ENCODE data around the gene CCDC88B.
A peak's percentile ranks its signal among the peaks of the same experiment; 100 is the strongest.
"Not testable (repeated sequence)": the region's sequence is repeated elsewhere in the genome, so short reads cannot be mapped to it uniquely, and the experiment has no call there.

CCDC88B gene

GRCh38 chr11:64303109-64304031, 36.6 kb upstream of the CCDC88B start:
- no peak for DNase-seq
- intact Hi-C loops (cut with DNase I): loop anchor here (2.0 kb wide), 1 partner anchor 33 kb away; no protein-coding TSS in a partner anchor

DNA sequence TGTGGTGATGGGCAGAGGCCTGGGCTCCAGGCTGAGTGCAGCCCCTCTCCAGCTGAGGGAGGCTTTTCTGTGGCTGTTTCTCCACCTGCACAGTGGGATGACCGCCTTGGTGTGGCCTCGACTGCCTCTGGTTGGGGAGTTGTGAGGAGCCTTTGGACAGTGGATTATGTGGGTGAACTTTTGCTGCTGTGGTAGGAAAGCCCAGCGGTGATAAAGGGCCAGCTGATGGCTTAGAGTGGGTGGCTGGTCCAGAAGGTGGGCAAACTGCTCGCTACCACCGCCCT, 36.0 kb upstream of the CCDC88B start:
- intact Hi-C loops (cut with DNase I): loop anchor here (2.0 kb wide), 1 partner anchor 33 kb away; no protein-coding TSS in a partner anchor
- no peak for DNase-seq

DNA sequence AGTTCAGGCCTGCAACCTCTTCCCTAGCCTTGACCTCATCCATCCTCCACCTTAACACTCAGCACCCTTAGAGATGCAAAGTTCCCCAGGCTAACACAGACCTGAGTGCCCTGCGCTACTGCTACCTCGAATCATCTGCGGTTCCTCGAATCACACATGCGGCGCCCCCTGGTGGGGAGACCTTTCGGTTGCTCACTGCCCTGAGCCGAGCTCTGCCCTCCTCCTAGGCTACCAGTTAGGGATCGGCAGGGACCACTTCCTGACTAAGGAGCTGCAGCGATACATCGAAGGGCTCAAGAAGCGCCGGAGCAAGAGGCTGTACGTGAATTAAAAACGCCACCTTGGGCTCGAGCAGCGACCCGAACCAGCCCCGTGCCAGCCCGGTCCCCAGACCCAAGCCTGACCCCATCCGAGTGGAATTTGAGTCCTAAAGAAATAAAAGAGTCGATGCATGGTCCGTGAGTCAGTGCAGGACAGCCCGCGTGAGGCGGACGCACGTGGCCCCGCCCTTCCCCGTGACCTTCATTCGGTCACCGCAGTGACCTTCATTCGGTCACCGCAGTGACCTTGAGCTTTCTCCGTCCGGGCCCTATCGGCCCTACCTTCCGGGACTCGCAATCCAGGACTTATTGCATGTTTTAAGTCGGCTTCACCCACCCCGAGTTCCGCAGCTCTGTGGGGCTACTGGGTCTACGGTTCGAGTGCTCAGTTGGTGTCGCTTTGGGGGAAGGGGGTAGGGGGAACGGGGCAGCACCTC, 35.5 kb upstream of the CCDC88B start:
- intact Hi-C loops (cut with DNase I): loop anchor here (2.0 kb wide), 1 partner anchor 34 kb away; no protein-coding TSS in a partner anchor
- DNase-seq: peak; percentile 91 to 99 (median 96)

DNA sequence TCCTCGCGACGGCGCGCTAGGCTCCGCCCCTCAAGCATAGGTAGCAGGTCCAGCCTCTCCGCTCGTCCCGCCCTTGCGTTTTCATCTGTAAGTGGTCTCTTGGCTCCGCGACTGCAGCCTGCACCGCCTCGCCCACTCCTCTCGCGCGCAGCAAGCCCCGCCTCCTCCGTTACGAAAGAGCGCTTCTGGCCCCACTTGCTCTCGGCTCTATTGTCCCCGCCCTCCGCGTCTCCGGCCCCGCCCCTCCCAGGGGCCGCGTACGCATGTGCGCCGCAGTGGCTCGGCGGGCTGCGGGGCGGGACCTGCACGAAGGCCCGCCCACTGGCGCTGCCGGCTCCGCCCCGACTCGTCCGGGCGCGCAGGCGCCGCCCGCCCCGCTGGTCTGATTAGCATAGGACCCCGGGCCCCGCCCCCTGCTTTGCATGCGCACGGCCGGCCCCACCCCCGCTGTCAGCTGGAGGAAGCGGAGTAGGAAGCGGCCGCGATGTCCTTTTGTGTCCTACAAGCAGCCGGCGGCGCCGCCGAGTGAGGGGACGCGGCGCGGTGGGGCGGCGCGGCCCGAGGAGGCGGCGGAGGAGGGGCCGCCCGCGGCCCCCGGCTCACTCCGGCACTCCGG, 34.8 kb upstream of the CCDC88B start, which contains the start of gene ESRRA:
TSS of gene ESRRA (plus strand) at position 450 of the 616 bp plus-strand sequence. CDS start 1,656 bp downstream, outside the sequence.
- DNase-seq: peak; percentile 98 to 100 (median 100)
- intact Hi-C loops (cut with DNase I): loop anchor here (2.0 kb wide), 1 partner anchor 34 kb away; no protein-coding TSS in a partner anchor

- peak; percentile 46 to 82 (median 64) for DNase-seq
- intact Hi-C loops (cut with DNase I): loop anchor here (2.0 kb wide), 1 partner anchor 35 kb away; no protein-coding TSS in a partner anchor
Measured at GRCh38 chr11:64305691-64306562, 34.1 kb upstream of the CCDC88B start.

DNA sequence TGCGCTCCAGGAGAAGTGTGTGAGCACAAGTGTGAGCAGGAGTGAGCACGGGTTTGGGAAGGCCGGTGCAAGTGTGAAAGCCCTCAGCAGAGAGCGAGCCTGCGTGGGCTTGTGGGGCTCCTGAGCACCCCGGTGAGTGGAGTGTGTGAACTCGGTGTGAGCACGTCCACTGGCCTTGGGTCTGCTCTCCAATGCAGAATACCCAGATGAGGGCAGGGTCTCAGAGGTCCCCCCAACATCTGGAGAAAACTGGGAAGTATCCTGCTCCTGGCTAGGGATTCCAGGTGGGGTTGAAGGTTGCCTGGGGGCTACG, 33.5 kb upstream of the CCDC88B start:
- intact Hi-C loops (cut with DNase I): no loop called here
- DNase-seq: peak in 3 of 42 donors; percentile 17 to 41 (median 36)

GRCh38 chr11:64306876-64307622, 33.0 kb upstream of the CCDC88B start:
- DNase-seq: peak in 12 of 42 donors; percentile 37 to 63 (median 49)

GRCh38 chr11:64307795-64308194, 32.2 kb upstream of the CCDC88B start:
- DNase-seq; intact Hi-C loops (cut with DNase I): not testable (repeated sequence)

More at GRCh38 chr11:64306876-64307622, 33.0 kb upstream of the CCDC88B start:
- intact Hi-C loops (cut with DNase I): no loop called here

DNA sequence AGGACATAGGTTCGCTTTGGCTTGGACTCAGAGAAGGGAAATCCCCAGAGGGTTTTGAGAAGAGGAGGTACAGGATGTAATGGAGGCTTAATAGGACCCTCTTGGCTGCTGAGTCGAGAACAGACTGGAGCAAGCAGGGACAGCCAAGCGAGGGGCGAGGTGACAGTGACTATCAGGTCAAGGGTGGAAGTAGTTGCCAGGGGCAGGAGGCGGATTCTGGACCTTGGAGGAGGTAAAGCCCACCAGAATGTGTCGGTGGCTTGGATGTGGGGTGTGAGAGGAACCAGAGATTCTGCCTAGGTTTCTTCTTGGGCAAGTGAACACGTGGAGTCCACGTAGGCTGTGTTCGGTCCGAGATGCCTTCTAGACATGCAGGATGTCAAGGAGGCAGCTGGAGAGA, 27.1 kb upstream of the CCDC88B start:
- intact Hi-C loops (cut with DNase I): no loop called here
- no peak for DNase-seq

DNA sequence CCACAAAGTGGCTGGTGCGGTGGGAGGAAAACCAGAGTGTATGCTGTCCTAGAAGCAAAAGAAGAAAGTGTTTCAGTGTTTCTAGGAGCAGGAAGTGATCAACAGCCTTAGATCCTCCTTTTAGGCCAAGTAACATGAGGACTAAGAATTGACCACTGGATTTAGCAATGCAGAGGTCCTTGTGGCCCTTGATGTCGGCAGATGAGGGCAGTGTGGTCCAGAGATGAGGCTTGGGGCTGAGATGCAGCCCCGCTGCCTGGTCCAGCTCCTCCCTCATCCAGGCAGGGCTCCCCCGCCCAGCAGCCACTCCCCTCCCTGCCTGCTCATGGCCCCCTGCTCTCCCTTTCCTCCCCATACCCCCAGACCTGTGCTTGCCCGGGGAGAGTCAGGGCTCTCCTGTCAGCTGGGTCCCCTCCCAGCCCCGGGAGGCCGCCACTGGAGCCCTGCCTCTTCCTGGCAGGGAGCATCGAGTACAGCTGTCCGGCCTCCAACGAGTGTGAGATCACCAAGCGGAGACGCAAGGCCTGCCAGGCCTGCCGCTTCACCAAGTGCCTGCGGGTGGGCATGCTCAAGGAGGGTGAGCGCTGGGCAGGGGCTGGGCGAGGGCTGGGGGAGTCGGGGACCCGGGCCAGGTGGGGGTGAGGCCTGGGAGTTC, 26.4 kb upstream of the CCDC88B start:
- DNase-seq: peak in 17 of 42 donors; percentile 30 to 73 (median 43)
- intact Hi-C loops (cut with DNase I): no loop called here

DNA sequence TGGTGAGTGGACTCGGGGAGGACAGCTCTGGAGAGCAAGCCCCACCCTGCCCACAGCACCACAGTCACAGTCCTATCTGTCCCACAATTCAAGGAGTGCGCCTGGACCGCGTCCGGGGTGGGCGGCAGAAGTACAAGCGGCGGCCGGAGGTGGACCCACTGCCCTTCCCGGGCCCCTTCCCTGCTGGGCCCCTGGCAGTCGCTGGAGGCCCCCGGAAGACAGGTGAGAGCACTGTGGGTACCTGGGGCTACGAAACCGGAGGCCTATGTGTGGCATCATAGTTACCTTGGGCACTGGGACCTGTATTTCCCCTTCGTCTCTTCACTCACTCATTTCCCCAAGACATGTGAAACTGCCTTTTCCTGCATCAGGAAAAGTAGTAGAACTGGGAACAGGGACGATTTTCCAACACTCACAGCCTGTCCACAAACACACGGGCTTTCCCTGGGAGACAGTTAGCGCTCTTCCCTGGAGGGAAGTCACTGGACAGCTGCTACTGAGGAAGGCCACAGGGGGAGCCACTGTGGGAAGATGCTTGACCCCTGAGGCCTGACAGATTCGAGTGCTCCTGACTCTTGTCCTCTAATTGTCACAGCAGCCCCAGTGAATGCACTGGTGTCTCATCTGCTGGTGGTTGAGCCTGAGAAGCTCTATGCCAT, 25.7 kb upstream of the CCDC88B start:
- no peak for DNase-seq
- intact Hi-C loops (cut with DNase I): no loop called here

DNA sequence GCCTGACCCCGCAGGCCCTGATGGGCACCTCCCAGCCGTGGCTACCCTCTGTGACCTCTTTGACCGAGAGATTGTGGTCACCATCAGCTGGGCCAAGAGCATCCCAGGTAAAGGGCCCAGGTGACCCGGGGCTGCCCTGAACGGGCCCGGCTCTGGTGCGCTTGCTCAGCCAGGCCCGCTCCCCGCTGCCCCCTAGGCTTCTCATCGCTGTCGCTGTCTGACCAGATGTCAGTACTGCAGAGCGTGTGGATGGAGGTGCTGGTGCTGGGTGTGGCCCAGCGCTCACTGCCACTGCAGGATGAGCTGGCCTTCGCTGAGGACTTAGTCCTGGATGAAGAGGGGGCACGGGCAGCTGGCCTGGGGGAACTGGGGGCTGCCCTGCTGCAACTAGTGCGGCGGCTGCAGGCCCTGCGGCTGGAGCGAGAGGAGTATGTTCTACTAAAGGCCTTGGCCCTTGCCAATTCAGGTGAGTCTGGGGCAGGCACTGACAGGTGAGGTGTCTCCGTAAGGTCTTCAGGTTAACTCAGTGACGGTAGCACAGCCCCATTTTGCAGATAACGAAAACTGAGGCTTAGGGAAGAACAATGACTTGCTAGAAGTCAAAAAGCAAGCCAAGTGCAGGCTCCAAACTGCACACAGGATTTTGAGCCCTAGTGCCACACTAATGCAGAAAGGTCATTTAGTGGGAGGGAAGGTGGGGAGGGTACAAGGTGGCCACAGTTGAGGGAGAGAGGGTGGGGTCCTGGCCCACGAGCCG, 25.0 kb upstream of the CCDC88B start:
- intact Hi-C loops (cut with DNase I): loop anchor here (5.0 kb wide), 1 partner anchor 42 kb away; the partner anchor contains the start of gene RPS6KA4

GRCh38 chr11:64315667-64316526, 24.1 kb upstream of the CCDC88B start:
- intact Hi-C loops (cut with DNase I): loop anchor here (5.0 kb wide), 1 partner anchor 41 kb away; the partner anchor contains the start of gene RPS6KA4
- DNase-seq: not testable (repeated sequence)

More for the DNA sequence above, 25.0 kb upstream of the CCDC88B start:
- DNase-seq: no peak

DNA sequence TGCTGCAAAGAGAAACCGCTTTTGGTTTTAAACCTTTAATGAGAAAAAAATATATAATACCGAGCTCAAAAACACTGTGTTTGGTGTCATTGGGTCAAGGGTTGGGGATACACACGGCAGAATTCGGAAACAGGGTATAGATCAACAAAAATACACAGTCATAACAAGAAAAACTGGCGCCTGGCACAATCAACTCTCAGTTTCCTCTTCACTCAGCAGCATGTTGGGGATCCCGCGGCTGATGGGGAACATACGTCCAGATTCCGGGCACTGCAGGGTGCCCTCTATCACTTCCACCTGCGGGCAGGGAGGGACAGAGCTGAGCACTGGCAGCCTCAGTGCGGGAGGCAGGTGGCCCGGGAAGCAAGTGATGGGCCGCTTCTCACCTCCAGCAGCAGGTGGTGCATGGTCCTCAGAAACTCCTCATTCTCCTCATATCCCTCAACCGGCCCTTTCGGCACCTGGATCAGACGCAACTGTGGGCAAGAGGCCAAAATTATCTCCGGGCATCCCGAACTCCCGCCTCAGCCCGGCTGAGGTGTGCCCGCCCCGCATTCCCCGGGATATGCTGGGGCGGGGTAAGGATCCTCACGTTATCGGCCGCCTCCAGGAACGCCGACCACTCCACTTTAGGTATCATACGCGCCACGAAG, 23.2 kb upstream of the CCDC88B start:
- DNase-seq: peak in 6 of 42 donors; percentile 14 to 44 (median 30)
- intact Hi-C loops (cut with DNase I): loop anchor here (5.0 kb wide), 1 partner anchor 41 kb away; the partner anchor contains the start of gene RPS6KA4
